DOHH2 (cell line): Measurements from ENCODE around the gene SPRR3.

Source experiments
- CTCF ChIP-seq: fragments of 200-600 bp; sonication (generic); IDR thresholded peaks from one replicate; pipeline ENCODE4 v1.5.1; 2014; ENCODE audit warnings: antibody characterized with exemption, mild to moderate bottlenecking, low read depth, low read length; ENCODE audit not compliant: poor library complexity, severe bottlenecking
- EZH2phosphoT487 ChIP-seq: fragments of 200-600 bp; sonication (generic); IDR thresholded peaks from 2 replicates; pipeline ENCODE4 v1.6.1; 2017; ENCODE audit warnings: borderline replicate concordance, mild to moderate bottlenecking, antibody characterized with exemption, low read length, moderate library complexity, mixed read lengths

GRCh38 chr1:152986578-152986977, 15.0 kb upstream of the SPRR3 start:
- no peak for TF ChIP-seq CTCF
- no peak for TF ChIP-seq EZH2phosphoT487
